Liver (tissue), 9 donors: ENCODE results near the gene LIMS2. TPM values are rescaled to one million over a fixed set of nuclear protein-coding genes. Genes with fewer than 3 reads are reported as not detected.

Experiments
- DNase-seq: peaks from one replicate; pipeline ENCODE4 v3.0.0-alpha.2; 2017; ENCODE audit warnings: low spot score
- H3K27ac ChIP-seq, 2 donors: one replicate each; pipeline ENCODE4 v1.7.0; 2013; ENCODE audit warnings: inconsistent platforms in 2 of 2, low read length in 2 of 2, control low read depth in 1 of 2, low read depth in 1 of 2, mild to moderate bottlenecking in 1 of 2
- H3K27me3 ChIP-seq, 4 donors: one replicate each; pipeline versions ENCODE4 v1.6.1 to v1.7.0; 2013; ENCODE audit warnings: low read length in 3 of 4, inconsistent platforms in 1 of 4, mild to moderate bottlenecking in 1 of 4, moderate library complexity in 1 of 4; ENCODE audit not compliant: control insufficient read depth in 4 of 4, insufficient read depth in 4 of 4
- H3K36me3 ChIP-seq, 4 donors: one replicate each; pipeline versions ENCODE4 v1.6.1 to v1.7.0; 2013; ENCODE audit warnings: low read length in 3 of 4, mild to moderate bottlenecking in 3 of 4, low read depth in 1 of 4, moderate library complexity in 1 of 4; ENCODE audit not compliant: control insufficient read depth in 4 of 4, insufficient read depth in 3 of 4
- H3K4me1 ChIP-seq, 4 donors: one replicate each; pipeline versions ENCODE4 v1.6.1 to v1.7.0; 2013; ENCODE audit warnings: low read length in 3 of 4, mild to moderate bottlenecking in 3 of 4, moderate library complexity in 1 of 4; ENCODE audit not compliant: control insufficient read depth in 4 of 4, insufficient read depth in 4 of 4
- H3K4me3 ChIP-seq, 3 donors: one replicate each; pipeline versions ENCODE4 v1.6.1 to v1.7.0; 2013; ENCODE audit warnings: low read length in 3 of 3, control low read depth in 1 of 3, low read depth in 1 of 3, mild to moderate bottlenecking in 1 of 3
- H3K9ac ChIP-seq, 2 donors: one replicate each; pipeline ENCODE4 v1.7.0; 2013; ENCODE audit warnings: low read length in 2 of 2, mild to moderate bottlenecking in 2 of 2, moderate library complexity in 2 of 2, control low read depth in 1 of 2, low read depth in 1 of 2
- H3K9me3 ChIP-seq, 4 donors: one replicate each; pipeline versions ENCODE4 v1.6.1 to v1.7.0; 2013; ENCODE audit warnings: low read length in 3 of 4; ENCODE audit not compliant: control insufficient read depth in 4 of 4
- ATF3 ChIP-seq: IDR thresholded peaks from 2 replicates; pipeline ENCODE4 v1.6.1; 2016; ENCODE audit warnings: antibody characterized with exemption
- CTCF ChIP-seq: fragments of 150-350 bp; IDR thresholded peaks from 2 replicates; pipeline ENCODE4 v1.5.1; 2017; ENCODE audit warnings: improper control_type of control experiment, low read depth, low read length; ENCODE audit not compliant: missing input control
- EGR1 ChIP-seq, 2 donors: IDR thresholded peaks; 2 replicates each; pipeline ENCODE4 v1.6.1; 2016 to 2018; ENCODE audit warnings: antibody characterized with exemption in 2 of 2, low read depth in 2 of 2
- FOXA1 ChIP-seq: IDR thresholded peaks from 2 replicates; pipeline ENCODE4 v1.6.1; 2016; ENCODE audit warnings: antibody characterized with exemption
- FOXA2 ChIP-seq: IDR thresholded peaks from 2 replicates; pipeline ENCODE4 v1.6.1; 2016; ENCODE audit warnings: antibody characterized with exemption
- GABPA ChIP-seq, 2 donors: IDR thresholded peaks in 1 of 2; conservative IDR thresholded peaks in 1 of 2; 2 replicates each; pipeline ENCODE4 v1.6.1; 2016; ENCODE audit warnings: antibody characterized with exemption in 2 of 2, mild to moderate bottlenecking in 1 of 2, moderate library complexity in 1 of 2
- HNF4A ChIP-seq, 2 donors: conservative IDR thresholded peaks; 2 replicates each; pipeline ENCODE4 v1.6.1; 2016; ENCODE audit warnings: antibody characterized with exemption in 2 of 2, mild to moderate bottlenecking in 2 of 2
- JUND ChIP-seq, 2 donors: IDR thresholded peaks; 2 replicates each; pipeline ENCODE4 v1.6.1; 2016; ENCODE audit warnings: antibody characterized with exemption in 2 of 2
- NR2F2 ChIP-seq: IDR thresholded peaks from 2 replicates; pipeline ENCODE4 v1.6.1; 2016; ENCODE audit warnings: antibody characterized with exemption
- REST ChIP-seq: IDR thresholded peaks from 2 replicates; pipeline ENCODE4 v1.6.1; 2016; ENCODE audit warnings: antibody characterized with exemption, mild to moderate bottlenecking
- RXRA ChIP-seq, 2 donors: IDR thresholded peaks; 2 replicates each; pipeline ENCODE4 v1.6.1; 2017 to 2018; ENCODE audit warnings: antibody characterized with exemption in 2 of 2, mild to moderate bottlenecking in 1 of 2
- SP1 ChIP-seq: IDR thresholded peaks from 2 replicates; pipeline ENCODE4 v1.6.1; 2018; ENCODE audit warnings: antibody characterized with exemption, mild to moderate bottlenecking
- TAF1 ChIP-seq: conservative IDR thresholded peaks from 2 replicates; pipeline ENCODE4 v1.6.1; 2016; ENCODE audit warnings: antibody characterized with exemption, mild to moderate bottlenecking
- YY1 ChIP-seq: IDR thresholded peaks from 2 replicates; pipeline ENCODE4 v1.6.1; 2016; ENCODE audit warnings: antibody characterized with exemption, mild to moderate bottlenecking
- ZBTB33 ChIP-seq: IDR thresholded peaks from 2 replicates; pipeline ENCODE4 v1.6.1; 2016; ENCODE audit warnings: antibody characterized with exemption
- WGBS: extraction: QIAGEN DNeasy Blood & Tissue Kit; methylation state at CpG from one replicate; pipeline ENCODE4 v1.1.7; 2013; 5-methylcytosine and 5-hydroxymethylcytosine counted together
- polyA plus RNA-seq, 2 donors: library from polyadenylated mRNA; stranded (reverse) in 1 of 2; unstranded in 1 of 2; fragments of 200-250 nt in 1 of 2; fragments of >200 nt in 1 of 2; fragmentation: Nextera tagmentation in 1 of 2; extraction: Ambion mirVana in 1 of 2; gene quantifications; one replicate each; pipeline versions ENCODE4 v1.2.1 to v1.2.3, GENCODE V29; 2013 to 2015
- total RNA-seq, 2 donors: library from RNA; depleted of rRNA; stranded (reverse); fragments of >200 nt; gene quantifications; one replicate each; pipeline ENCODE4 v1.2.3, GENCODE V29; 2014
- donor health status: healthy.
- donor health status: healthy.
- donor health status: healthy.
- donor health status: healthy.
- donor health status: healthy.

The LIMS2 gene
- total and polyA plus RNA-seq, 4 donors = 1.4 to 17.9 (median 16.1) TPM

GRCh38 chr2:127626917-127627739 lies 48.2 kb downstream of the LIMS2 start:
- DNase-seq = no peak
- WGBS = 91% methylated on average over 28 of the region's 28 CpGs
- no peaks in the 10 kb centered on the region for H3K27me3 ChIP-seq

More at GRCh38 chr2:127626917-127627739, 48.2 kb downstream of the LIMS2 start:
- H3K4me3 ChIP-seq = no peak overlapping the region
- no peak overlapping the region for H3K27ac ChIP-seq
- no peaks in the 10 kb centered on the region for H3K9me3 ChIP-seq
- no peaks in the 10 kb centered on the region for H3K4me1 ChIP-seq
- no peak overlapping the region for H3K9ac ChIP-seq
- no peak for TF ChIP-seq FOXA2
- TF ChIP-seq FOXA1 = no peak
- TF ChIP-seq ATF3 = no peak
- TF ChIP-seq YY1 = no peak
- no peak for TF ChIP-seq ZBTB33
- no peak for TF ChIP-seq CTCF
- TF ChIP-seq EGR1 (IDR thresholded peaks at IDR 0.05; ENCODE audit: low read depth in 2 of 2) = no peak
- TF ChIP-seq REST = no peak
- TF ChIP-seq TAF1 = no peak
- no peak for TF ChIP-seq NR2F2
- TF ChIP-seq RXRA (IDR thresholded peaks at IDR 0.05) = no peak
- no peak for TF ChIP-seq JUND (IDR thresholded peaks at IDR 0.05)
- no peak for TF ChIP-seq GABPA (IDR thresholded peaks at IDR 0.05 in 1 of 2, conservative IDR thresholded peaks at IDR 0.05 in 1 of 2)
- TF ChIP-seq HNF4A (conservative IDR thresholded peaks at IDR 0.05) = no peak
- no peak for TF ChIP-seq SP1
- H3K36me3 ChIP-seq = no peaks in the 10 kb centered on the region
